Measurements from ENCODE around the gene CLMP. TPM values are rescaled to one million over a fixed set of nuclear protein-coding genes. Genes with fewer than 3 reads are reported as not detected.

CLMP gene
- total and polyA plus RNA-seq, 2 donors (not counting 1 experiment from before 2014, with no cell fraction given): 0.01 TPM; not detected in 1

GRCh38 chr11:123214940-123215339, 19.9 kb upstream of the CLMP start:
- no peak overlapping the region for H3K4me3 ChIP-seq (ENCODE audit: control extremely low read depth in 1 of 5, extremely low read depth in 1 of 5, insufficient read depth in 1 of 5, low read depth in 2 of 5, low read length in 4 of 5)
- no peak for ATAC-seq (ENCODE audit: low read depth)
- H3K79me2 ChIP-seq (ENCODE audit: control insufficient read depth, insufficient read depth, low read length): no peaks in the 10 kb centered on the region
- no peaks in the 10 kb centered on the region for H3K4me1 ChIP-seq (ENCODE audit: control insufficient read depth in 2 of 2, insufficient read depth in 2 of 2, low read length in 2 of 2)
- H4K20me1 ChIP-seq (ENCODE audit: control insufficient read depth, insufficient read depth, low read length, poor library complexity, severe bottlenecking): no peaks in the 10 kb centered on the region
- intact Hi-C loops (cut with micrococcal nuclease): no loop called here
- H3K36me3 ChIP-seq (replicated peaks in 1 of 2; ENCODE audit: control extremely low read depth in 1 of 2, control insufficient read depth in 1 of 2, extremely low read depth in 1 of 2, insufficient read depth in 2 of 2, low read length in 1 of 2): no peaks in the 10 kb centered on the region
- no peaks in the 10 kb centered on the region for H3K9me3 Mint-ChIP-seq (ENCODE audit: insufficient read depth)
- H3K27me3 ChIP-seq (replicated peaks in 1 of 4; ENCODE audit: control extremely low read depth in 1 of 4, control insufficient read depth in 3 of 4, insufficient read depth in 4 of 4, low read length in 3 of 4): peaks cover 0 to 2% (median 0%) of the 10 kb centered on the region in 4 experiments
- H3K27me3 Mint-ChIP-seq: peaks cover 38% of the 10 kb centered on the region
- no peak for TF ChIP-seq CTCF (IDR thresholded peaks at IDR 0.05)
- TF ChIP-seq EZH2 (IDR thresholded peaks at IDR 0.05; ENCODE audit: borderline replicate concordance, insufficient read depth, low read depth, low read length, poor library complexity, severe bottlenecking): no peak
- H3K4me3 Mint-ChIP-seq: no peak overlapping the region
- 80% methylated on average over 1 of the region's 1 CpG for WGBS (ENCODE audit: insufficient coverage)
- DNase-seq: no peak
- H3K27ac ChIP-seq (ENCODE audit: low read length in 2 of 2): no peak overlapping the region
- no peak overlapping the region for H2AFZ ChIP-seq (ENCODE audit: insufficient read depth, low read depth, low read length, poor library complexity, severe bottlenecking)
- H3K27ac Mint-ChIP-seq: no peak overlapping the region
- H3K4me2 ChIP-seq (replicated peaks; ENCODE audit: low read depth, low read length, poor library complexity, severe bottlenecking): no peak overlapping the region
- H3K9me3 ChIP-seq (ENCODE audit: control extremely low read depth in 1 of 3, control insufficient read depth in 2 of 3, insufficient read depth in 1 of 3, low read length in 2 of 3): no peaks in the 10 kb centered on the region
- ChIA-PET CTCF (no interaction called here), POLR2A (no interaction called here)
- no peak overlapping the region for H3K9ac ChIP-seq (ENCODE audit: low read length)
- H3K4me1 Mint-ChIP-seq: no peaks in the 10 kb centered on the region

GRCh38 chr11:123214396-123214795, 19.3 kb upstream of the CLMP start:
- Histone ChIP-seq H3K4me2 (replicated peaks; ENCODE audit: low read depth, low read length, poor library complexity, severe bottlenecking) (no peak overlapping the region), H3K4me3 (ENCODE audit: control extremely low read depth in 1 of 5, extremely low read depth in 1 of 5, insufficient read depth in 1 of 5, low read depth in 2 of 5, low read length in 4 of 5) (no peak overlapping the region), H2AFZ (ENCODE audit: insufficient read depth, low read depth, low read length, poor library complexity, severe bottlenecking) (no peak overlapping the region), H3K27me3 (replicated peaks in 1 of 4; ENCODE audit: control extremely low read depth in 1 of 4, control insufficient read depth in 3 of 4, insufficient read depth in 4 of 4, low read length in 3 of 4) (peaks cover 0 to 2% (median 0%) of the 10 kb centered on the region in 4 experiments), H3K4me1 (ENCODE audit: control insufficient read depth in 2 of 2, insufficient read depth in 2 of 2, low read length in 2 of 2) (no peaks in the 10 kb centered on the region), H3K27ac (ENCODE audit: low read length in 2 of 2) (no peak overlapping the region), H3K36me3 (replicated peaks in 1 of 2; ENCODE audit: control extremely low read depth in 1 of 2, control insufficient read depth in 1 of 2, extremely low read depth in 1 of 2, insufficient read depth in 2 of 2, low read length in 1 of 2) (no peaks in the 10 kb centered on the region), H3K9me3 (ENCODE audit: control extremely low read depth in 1 of 3, control insufficient read depth in 2 of 3, insufficient read depth in 1 of 3, low read length in 2 of 3) (no peaks in the 10 kb centered on the region), H3K79me2 (ENCODE audit: control insufficient read depth, insufficient read depth, low read length) (no peaks in the 10 kb centered on the region), H3K9ac (ENCODE audit: low read length) (no peak overlapping the region), H4K20me1 (ENCODE audit: control insufficient read depth, insufficient read depth, low read length, poor library complexity, severe bottlenecking) (no peaks in the 10 kb centered on the region)
- intact Hi-C loops (cut with micrococcal nuclease): no loop called here
- TF ChIP-seq CTCF (IDR thresholded peaks at IDR 0.05): no peak
- H3K4me1 Mint-ChIP-seq: no peaks in the 10 kb centered on the region
- WGBS (ENCODE audit: insufficient coverage): no CpG with 5 or more reads among the region's 4 CpGs
- ChIA-PET POLR2A (no interaction called here), CTCF (no interaction called here)
- DNase-seq (no peak), ATAC-seq (ENCODE audit: low read depth) (no peak)
- no peak overlapping the region for H3K4me3 Mint-ChIP-seq
- no peak overlapping the region for H3K27ac Mint-ChIP-seq
- H3K27me3 Mint-ChIP-seq: peaks cover 41% of the 10 kb centered on the region
- H3K9me3 Mint-ChIP-seq (ENCODE audit: insufficient read depth): no peaks in the 10 kb centered on the region

All from B cell (primary cell).